ENCODE results near the gene NME2.
A peak's percentile ranks its signal among the peaks of the same experiment; 100 is the strongest.

The NME2 gene

DNA sequence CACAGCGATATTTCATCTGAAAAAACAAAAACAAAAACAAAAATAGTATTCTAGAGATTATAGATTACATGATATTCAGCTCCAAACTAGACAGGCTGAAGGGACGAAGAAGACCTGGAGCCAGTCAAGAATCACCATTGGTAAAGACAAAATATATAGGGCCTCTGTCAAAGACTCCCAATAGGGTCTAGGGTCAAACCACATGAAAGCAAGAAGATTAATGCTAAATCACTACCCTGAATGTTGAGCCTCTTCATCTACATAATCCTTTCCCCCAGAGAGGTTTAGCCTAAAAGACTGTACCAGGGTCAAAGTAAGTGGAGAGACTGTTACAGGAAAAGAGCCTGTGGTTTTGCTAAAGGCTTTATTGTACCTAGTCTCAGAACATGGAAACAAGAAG lies 23.6 kb upstream of the NME2 start:
- no peak for DNase-seq (ENCODE audit: low read depth)
- H3K4me3 ChIP-seq (ENCODE audit: low read length): no peak overlapping the region
- TF ChIP-seq CTCF (conservative IDR thresholded peaks at IDR 0.05; ENCODE audit: low read depth, low read length): no peak

DNA sequence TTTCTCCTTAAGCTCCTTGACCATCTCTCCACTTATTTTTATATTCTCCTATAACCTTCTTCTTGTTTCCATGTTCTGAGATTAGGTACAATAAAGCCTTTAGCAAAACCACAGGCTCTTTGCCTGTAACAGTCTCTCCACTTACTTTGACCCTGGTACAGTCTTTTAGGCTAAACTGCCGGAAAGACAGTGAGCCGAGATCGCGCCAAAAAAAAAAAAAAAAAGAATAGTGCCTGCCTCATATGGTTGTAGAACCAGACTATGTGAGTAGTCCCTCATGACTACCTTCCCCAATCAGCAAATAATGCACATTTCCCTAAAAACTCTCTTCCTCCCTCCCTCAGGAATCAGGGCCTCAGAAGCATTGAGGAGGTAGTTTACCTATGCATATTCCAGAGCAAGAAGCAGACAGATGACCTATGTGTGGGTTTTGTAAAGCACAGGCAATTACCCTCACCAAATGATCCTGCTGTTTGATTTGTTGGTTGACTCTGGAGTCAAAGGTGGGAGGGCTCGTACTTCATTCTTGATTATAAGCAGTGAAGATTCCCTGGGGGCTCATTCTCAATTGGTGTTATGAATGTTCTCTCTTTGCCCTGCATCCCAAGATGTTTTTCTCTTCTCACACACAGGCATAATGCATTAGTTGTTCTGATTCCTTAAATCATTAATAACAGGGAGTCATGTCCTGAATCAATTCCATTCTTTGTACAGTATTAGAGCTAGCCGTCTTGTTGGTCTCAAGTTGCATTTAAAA lies 21.8 kb upstream of the NME2 start:
- H3K4me3 ChIP-seq (ENCODE audit: low read length): no peak overlapping the region
- no peak for DNase-seq (ENCODE audit: low read depth)

DNA sequence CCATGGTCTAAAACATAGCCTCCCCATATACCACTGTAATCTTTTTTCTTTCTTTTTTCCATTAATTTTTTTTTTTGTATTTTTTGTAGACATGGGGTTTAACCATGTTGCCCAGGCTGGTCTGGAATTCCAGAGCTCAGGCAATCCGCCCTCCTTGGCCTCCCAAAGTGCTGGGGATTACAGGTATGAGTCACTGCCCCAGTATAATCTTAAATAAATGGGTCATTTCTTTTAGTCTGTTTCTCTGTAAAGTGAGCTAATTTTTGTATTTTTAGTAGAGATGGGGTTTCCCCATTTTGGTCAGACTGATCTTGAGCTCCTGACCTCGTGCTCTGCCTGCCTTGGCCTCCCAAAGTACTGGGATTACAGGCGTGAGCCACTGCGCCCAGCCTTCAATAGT lies 18.6 kb upstream of the NME2 start:
- no peak overlapping the region for H3K4me3 ChIP-seq (ENCODE audit: low read length)
- TF ChIP-seq CTCF (conservative IDR thresholded peaks at IDR 0.05; ENCODE audit: low read depth, low read length): no peak
- peak; percentile 52 for DNase-seq (ENCODE audit: low read depth)

More for the DNA sequence above, 21.8 kb upstream of the NME2 start:
- no peak for TF ChIP-seq CTCF (conservative IDR thresholded peaks at IDR 0.05; ENCODE audit: low read depth, low read length)

DNA sequence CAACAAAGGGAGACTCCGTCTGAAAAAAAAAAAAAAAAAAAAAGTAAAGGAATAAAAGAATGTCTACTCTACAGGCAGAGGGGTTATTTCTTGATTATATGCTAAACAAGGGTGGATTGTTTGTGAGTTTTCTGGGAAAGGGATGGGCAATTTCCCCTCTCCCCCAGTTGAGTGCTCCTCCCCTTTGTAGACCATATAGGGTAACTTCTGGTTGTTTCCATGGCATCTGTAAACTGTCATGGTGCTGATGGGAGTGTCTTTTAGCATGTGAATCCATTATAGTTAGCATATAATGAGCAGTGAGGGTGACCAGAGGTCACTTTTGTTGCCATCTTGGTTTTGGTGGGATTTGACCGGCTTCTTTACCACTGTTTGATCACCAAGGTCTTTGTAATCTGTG lies 17.0 kb upstream of the NME2 start:
- DNase-seq (ENCODE audit: low read depth): no peak
- no peak overlapping the region for H3K4me3 ChIP-seq (ENCODE audit: low read length)
- TF ChIP-seq CTCF (conservative IDR thresholded peaks at IDR 0.05; ENCODE audit: low read depth, low read length): no peak

GRCh38 chr17:51150932-51151331 lies 15.3 kb upstream of the NME2 start:
- H3K4me3 ChIP-seq (ENCODE audit: low read length): no peak overlapping the region
- TF ChIP-seq CTCF (conservative IDR thresholded peaks at IDR 0.05; ENCODE audit: low read depth, low read length): no peak
- no peak for DNase-seq (ENCODE audit: low read depth)

DNA sequence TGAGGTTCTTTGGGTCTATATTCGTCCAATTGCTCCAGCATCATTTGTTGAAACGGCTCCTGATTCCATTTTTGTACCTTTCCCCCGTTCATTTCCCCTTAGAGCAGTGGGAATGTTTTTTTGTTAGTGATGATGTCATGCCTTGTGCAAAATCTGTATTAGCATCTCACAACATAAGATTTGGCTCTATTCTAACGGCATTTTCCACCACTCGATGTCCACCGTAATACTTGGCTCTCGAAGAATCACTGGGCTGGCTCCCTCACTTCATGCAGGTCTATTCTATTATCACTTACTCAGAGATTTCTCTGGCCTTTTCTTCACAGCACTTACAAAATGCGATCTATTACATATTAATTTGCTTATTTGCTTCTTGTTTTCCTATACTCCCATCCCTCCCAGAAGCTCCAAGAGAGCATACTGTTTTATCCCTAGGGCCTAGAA lies 13.4 kb upstream of the NME2 start:
- peak overlapping the region; percentile 50 for H3K4me3 ChIP-seq (ENCODE audit: low read length)

More for the DNA sequence above, 13.4 kb upstream of the NME2 start:
- no peak for TF ChIP-seq CTCF (conservative IDR thresholded peaks at IDR 0.05; ENCODE audit: low read depth, low read length)
- DNase-seq (ENCODE audit: low read depth): no peak

Measured in retinal pigment epithelial cell (primary cell).